ENCODE data around the gene REPS2. TPM values are rescaled to one million over a fixed set of nuclear protein-coding genes. Genes with fewer than 3 reads are reported as not detected.
"Not testable (repeated sequence)": the region's sequence is repeated elsewhere in the genome, so short reads cannot be mapped to it uniquely, and the experiment has no call there.

REPS2 gene
- total RNA-seq: 24.3 TPM

DNA sequence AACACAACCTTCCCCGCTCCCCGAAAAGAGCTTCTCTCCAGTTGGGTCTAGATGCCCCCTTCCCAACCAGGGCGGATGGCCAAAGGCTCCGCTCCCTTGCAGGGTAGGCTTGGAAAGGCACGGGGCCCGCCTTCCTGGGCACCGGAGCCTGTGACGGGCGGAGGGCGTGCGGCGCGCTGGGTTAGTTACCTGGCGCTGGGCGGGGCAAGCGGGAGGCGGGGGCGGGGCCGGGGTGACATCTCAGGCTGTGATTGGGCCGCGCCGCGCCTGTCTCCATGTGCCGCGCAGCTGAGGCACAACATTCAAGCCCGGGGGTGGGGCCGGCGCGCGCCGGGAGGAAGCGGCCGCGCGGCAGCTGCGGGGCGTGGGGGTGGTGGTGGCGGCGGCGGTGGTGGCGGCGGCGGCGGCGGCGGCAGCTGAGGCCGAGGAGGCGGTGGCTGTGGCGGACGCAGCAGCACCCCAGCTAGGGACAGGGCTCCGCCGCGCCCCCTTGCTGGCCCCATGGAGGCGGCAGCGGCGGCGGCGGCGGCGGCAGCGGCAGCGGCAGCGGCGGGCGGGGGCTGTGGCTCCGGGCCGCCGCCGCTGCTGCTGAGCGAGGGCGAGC lies at the start of gene REPS2:
Gene REPS2 (plus strand): TSS at position 298 of the 604 bp plus-strand sequence. CDS start 204 bp downstream, at position 502.
- peak; percentile 85 for DNase-seq (ENCODE audit: low spot score)

GRCh38 chrX:16897445-16897844 lies 49.0 kb upstream of the REPS2 start:
- no peak for DNase-seq (ENCODE audit: low spot score)

DNA sequence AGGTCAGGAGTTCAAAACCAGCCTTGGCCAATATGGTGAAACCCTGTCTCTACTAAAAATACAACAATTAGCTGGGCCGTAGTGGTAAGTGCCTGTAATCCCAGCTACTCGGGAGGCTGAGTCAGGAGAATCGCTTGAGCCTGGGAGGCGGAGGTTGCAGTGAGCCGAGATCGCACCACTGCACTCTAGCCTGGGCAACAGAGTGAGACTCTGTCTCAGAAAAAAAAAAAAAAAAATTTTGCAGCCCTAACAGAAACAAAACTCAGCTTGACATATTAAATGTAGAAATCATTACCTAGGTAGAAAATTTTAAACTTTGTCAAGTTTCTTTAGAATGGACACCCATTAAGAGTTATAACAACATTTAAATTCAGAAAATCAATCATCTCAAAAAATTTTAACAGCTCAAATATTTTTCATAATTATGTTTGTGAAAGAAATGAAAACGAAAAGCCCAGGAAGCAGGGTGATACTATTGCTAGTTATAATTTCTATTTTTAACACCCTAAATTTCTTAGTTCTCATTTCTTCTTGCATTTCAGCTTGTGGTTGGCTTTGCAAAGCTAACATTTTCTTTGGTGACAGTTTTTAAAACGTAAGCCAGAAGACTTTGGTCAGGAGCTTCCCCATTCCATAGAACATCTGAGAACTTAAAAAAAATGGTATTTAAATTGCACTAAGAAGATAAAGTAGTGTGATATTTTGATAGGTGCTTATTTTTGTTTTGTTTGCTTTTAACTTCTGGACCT lies 43.0 kb upstream of the REPS2 start:
- DNase-seq (ENCODE audit: low spot score): no peak

- DNase-seq (ENCODE audit: low spot score): no peak
These were observed 36.1 kb upstream of the REPS2 start for GRCh38 chrX:16910376-16910775.

GRCh38 chrX:16914058-16914457 lies 32.4 kb upstream of the REPS2 start:
- no peak for DNase-seq (ENCODE audit: low spot score)

DNA sequence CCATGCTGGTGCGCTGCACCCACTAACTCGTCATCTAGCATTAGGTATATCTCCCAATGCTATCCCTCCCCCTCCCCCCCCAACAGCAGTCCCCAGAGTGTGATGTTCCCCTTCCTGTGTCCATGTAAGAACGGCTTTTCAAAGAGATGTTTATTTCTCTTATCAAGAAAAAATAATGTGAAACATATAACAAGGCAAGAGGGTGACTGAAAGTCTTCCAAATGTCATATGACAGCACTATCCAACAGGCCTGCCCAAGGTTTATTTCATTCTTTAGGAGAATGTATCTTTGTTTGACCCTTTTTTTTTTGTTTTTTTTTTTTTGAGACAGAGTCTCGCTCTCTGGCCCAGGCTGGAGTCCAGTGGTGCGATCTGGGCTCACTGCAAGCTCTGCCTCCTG lies 29.9 kb upstream of the REPS2 start:
- DNase-seq (ENCODE audit: low spot score): no peak

DNA sequence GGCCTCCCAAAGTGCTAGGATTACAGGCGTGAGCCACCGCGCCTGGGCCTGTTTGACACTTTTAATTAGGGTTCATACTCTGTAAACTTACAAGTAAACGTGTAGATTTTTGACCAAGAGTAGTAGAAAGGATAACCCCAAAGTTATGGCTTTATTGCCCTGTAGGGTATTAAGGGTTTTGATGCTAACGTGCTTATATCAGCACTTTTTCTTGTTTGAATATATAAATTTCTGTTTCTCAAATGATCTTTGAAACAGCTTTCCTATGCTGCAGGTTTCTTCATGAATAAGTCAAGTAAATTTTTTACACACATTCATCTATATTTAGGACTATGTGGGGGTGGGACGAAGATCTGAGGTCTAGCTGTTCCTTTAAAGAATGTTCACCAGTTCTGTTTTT lies 29.3 kb upstream of the REPS2 start:
- DNase-seq (ENCODE audit: low spot score): no peak

- DNase-seq (ENCODE audit: low spot score): no peak
These were observed 27.5 kb upstream of the REPS2 start for GRCh38 chrX:16918979-16919378.

DNA sequence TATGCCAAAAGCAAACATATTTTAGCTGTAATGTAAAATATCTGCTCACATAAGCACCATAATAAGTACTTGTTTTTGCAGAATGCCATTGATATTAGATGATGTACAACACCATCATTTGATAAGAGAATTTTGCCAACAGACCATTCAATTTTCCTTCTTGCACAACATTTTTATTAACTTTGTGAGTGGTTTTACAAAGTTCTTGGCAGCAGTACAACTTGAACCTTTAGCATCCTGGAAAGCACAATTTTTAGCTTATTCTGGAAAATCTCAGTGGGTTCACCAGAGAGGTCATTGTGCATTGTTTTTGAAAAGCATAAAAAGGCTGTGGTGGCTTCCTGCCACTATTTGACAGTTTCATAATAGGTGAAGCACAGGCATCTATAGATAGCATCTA lies 26.4 kb upstream of the REPS2 start:
- DNase-seq (ENCODE audit: low spot score): no peak

GRCh38 chrX:16923157-16923556 lies 23.3 kb upstream of the REPS2 start:
- no peak for DNase-seq (ENCODE audit: low spot score)

DNA sequence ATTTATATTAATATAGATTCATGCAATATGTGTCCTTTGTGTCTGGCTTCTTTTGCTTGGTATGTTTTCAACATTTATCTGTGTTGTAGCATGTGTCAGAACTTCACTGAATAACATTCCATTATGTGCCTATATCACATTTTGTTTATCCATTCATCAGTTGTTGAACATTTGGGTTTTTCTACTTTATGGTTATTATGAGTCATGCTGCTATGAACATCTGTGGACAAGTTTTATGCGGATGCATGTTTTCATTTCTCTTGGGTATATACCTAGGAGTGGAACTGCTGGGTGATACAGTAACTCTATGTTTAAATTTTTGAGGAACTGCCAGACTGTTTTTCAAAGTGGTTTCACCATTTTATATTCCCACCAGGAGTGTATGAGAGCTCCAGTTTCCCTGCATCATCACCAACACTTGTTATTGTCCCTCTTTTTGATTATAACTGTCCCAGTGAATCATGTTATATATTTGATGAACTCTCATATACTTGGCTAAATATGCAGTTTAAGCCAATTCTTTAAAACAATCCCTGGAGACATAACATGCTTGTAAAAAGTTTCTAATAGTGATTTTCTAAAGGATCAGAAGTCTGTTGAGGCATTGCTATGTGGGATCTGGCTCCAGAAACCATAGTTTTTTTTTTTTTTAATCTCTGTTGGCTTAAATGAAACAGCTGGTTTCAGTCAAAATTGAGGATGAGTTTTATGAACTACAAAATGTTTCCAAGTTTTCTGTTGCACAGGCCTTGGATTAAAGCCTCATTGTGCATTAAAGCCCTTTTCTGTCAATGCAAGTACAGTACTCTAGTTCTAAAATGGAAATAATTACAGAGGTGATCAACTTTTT lies 21.6 kb upstream of the REPS2 start:
- no peak for DNase-seq (ENCODE audit: low spot score)

DNA sequence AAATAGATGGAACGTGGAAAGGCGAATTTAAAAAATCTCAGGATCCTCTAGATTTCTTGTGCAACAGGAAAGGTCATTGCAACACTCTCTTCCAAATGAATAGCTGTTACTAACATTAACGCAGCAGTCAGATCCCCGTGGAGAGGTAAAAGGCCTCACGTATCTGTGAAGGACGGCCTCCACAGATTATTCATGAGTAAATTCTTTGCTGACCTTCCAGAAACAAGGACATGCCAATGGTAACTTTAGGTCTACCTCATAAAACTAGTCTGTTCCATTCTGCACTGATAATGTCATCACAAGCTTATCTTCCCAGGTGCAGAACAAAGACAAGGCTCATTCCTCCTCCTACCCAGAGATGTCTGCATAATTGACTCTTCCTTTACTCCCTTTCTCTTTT lies 16.1 kb upstream of the REPS2 start:
- DNase-seq (ENCODE audit: low spot score): no peak

DNA sequence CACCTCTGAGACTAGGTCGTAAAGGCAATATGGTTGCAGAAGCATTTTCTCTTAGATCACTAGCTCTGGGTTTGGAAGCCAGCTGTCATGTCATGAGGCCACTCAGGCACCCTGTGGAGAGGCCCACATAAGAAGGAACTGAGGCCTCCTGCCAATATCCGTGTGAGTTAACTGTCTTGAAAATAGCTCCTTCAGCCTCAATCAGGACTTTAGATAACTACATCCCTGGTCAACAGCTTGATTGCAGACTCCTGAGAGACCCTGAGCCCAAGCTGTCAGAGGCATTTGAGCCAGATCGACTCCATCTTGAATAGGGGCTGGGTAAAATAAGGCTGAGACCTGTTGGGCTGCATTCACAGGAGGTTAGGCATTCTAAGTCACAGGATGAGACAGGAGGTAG lies 15.1 kb upstream of the REPS2 start:
- DNase-seq (ENCODE audit: low spot score): no peak

DNA sequence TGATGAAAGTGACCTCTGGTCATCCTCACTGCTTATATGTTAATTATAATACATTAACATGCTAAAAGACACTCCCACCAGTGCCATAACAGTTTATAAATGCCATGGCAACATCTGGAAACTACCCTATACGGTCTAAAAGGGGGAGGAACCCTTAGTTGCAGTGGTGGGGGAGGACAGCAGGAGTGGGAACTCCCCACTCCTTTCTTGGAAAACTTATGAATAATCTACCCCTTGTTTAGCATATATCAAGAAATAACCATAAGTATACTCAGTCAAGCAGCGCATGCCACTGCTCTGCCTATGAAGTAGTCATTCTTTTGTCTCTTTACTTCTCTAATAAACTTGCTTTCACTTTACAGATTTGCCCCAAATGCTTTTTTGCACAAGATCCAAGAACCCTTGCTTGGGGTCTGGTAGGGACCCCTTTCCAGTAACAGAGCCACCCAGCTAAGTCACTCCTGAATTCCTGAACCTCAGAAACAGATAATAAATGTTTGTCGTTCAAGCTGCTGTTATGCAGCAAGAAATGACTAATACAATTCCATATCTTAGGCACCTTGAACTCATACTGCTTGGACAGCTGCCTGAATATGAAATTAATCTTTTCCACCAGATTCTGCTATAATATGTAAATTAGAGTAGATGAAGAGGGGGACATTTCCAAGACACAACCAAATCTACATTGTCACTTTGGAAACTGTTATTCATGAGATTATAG lies 14.4 kb upstream of the REPS2 start:
- no peak for DNase-seq (ENCODE audit: low spot score)

DNA sequence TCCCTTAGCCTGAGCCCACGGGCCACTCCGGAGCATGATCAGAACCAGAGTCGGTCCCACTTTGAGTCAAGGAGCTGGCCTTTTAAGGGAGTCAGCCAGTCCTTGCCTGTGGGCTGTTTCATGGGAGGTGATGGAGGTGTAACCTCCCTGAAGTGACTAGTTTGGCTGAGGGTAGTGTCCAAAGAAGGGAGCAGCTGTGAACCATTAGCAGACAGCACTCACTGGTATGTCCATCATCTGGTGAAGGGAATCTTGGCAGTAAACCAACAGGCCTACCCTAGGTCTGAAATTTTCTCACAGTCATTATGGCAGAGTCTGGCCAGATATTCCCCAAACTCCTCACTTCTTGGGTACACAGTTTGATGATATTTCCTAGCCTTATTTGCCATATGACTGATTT lies 12.3 kb upstream of the REPS2 start:
- no peak for DNase-seq (ENCODE audit: low spot score)

DNA sequence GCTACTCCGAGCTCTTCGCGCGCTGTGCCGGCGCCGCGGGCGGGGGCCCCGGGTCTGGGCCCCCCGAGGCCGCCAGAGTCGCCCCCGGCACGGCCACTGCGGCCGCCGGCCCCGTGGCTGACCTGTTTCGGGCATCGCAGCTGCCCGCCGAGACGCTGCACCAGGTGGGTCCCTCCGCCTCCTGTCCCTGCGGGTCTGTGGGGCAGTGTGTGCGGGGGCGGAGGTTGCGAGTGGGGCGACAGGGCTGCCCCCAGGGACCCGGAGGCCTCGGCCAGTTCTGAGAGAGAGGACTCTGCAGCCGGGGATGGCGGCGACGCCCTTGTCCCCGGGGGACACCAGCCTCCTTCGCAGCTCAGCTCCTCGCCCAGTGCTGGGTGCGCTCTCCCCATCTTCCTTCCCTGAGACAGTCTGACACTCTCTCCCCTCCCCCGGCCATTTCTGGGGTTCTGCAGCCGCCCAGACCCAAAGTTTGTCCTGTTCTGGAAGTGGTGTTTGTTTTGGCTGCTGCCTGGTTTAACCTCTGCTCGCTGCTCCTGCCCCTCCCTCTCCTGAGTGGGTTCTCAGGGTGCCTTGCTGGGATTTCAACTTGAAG lies 609 bp downstream of the REPS2 start:
- no peak for DNase-seq (ENCODE audit: low spot score)

GRCh38 chrX:16950423-16950822 lies 4.0 kb downstream of the REPS2 start:
- DNase-seq (ENCODE audit: low spot score): no peak

DNA sequence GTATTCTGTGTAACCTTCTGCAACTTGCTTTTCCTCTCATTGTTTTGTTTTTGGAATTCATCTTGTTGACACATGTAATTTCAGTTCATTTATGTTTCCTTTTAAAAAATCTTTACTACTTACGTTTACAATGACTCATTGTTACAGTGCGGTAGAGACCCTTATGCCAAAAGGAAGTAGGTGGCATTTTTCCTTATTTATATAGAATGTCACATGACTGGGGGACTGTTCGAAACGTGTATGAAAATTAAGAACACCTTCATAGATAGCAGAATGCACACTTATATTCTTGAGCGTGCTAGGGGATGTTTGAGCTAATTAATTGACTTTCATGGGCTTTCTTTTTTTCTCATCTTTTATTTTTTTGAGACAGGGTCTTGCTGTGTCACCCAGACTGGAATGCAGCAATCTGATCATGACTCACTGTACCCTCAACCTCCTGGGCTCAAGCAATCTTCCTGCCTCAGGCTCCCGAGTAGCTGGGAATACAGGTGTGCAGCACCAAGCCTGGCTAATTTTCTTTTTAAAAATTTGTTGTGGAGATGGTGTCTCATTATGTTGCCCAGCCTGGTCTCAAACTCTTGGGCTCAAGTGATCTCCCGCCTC lies 7.3 kb downstream of the REPS2 start:
- no peak for DNase-seq (ENCODE audit: low spot score)

DNA sequence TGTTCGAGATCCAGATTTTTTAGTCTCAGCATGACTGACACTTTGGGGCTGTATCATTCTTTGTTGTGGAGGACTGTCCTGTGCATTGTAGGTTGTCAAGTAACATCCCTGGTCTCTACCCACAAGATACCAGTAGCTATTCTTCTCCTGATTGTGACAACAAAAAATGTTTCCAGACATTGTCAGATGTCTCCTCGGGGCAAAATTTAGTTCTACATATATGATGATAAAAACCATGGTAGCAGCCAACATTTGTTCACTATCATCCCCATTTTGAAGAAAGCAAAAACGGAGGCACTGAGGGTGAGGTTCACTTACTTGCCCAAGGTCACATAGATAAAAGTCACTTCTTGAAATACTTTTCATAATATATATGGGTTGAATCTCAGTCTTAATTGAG lies 11.3 kb downstream of the REPS2 start:
- no peak for DNase-seq (ENCODE audit: low spot score)

DNA sequence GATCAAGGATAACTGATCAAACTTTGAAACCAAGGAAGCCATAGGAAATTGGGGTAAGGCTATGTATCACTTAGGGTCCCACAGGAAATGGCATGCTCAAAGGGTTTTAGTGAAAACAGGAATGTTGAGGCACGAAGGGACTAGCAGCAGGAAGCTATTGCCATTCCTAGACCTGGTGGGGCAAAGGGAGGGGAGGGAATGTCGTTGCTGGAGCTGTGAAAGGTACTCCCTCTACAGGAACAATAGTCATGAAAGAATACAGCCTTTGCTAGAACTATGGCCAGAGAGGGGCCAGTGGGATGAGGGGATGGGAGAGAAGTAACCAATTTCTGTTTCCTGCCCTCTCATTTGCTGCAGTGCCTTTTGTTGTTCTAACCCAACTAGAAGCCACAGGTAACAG lies 11.9 kb downstream of the REPS2 start:
- no peak for DNase-seq (ENCODE audit: low spot score)

- not testable (repeated sequence) for DNase-seq (ENCODE audit: low spot score)
These were observed 16.2 kb downstream of the REPS2 start for GRCh38 chrX:16962661-16963060.
